ENCODE measurements around the gene CELA2A. TPM values are rescaled to one million over a fixed set of nuclear protein-coding genes. Genes with fewer than 3 reads are reported as not detected.

Gene CELA2A
- total RNA-seq, 4 donors from 2014 or later: 0.42 to 9.3 (median 1.5) TPM

GRCh38 chr1:15452216-15452615, 4.3 kb upstream of the CELA2A start:
- 67% methylated on average over 1 of the region's 1 CpG; no CpG with 5 or more reads in 1 of the 2 donors for WGBS, 2 donors
- no peak overlapping the region for H3K4me3 ChIP-seq
- TF ChIP-seq CTCF (IDR thresholded peaks at IDR 0.05) (no peak), POLR2A (IDR thresholded peaks at IDR 0.05) (no peak), EP300 (IDR thresholded peaks at IDR 0.05) (no peak)

GRCh38 chr1:15452866-15453571, 3.5 kb upstream of the CELA2A start:
- no peak for TF ChIP-seq POLR2A (IDR thresholded peaks at IDR 0.05)
- no peak for TF ChIP-seq EP300 (IDR thresholded peaks at IDR 0.05)
- no peak for TF ChIP-seq CTCF (IDR thresholded peaks at IDR 0.05)
- DNase-seq (ENCODE audit: low spot score in 2 of 2): no peak
- Histone ChIP-seq H3K4me3 (no peak overlapping the region), H3K27ac (no peak overlapping the region), H3K9me3 (peaks cover 0 to 4% (median 0%) of the 10 kb centered on the region in 4 donors), H3K4me1 (no peaks in the 10 kb centered on the region), H3K27me3 (no peaks in the 10 kb centered on the region), H3K36me3 (no peaks in the 10 kb centered on the region)
- WGBS, 2 donors: 81 to 85% methylated on average over 10 of the region's 10 CpGs

More at GRCh38 chr1:15452216-15452615, 4.3 kb upstream of the CELA2A start:
- no peak for DNase-seq (ENCODE audit: low spot score in 2 of 2)
- no peaks in the 10 kb centered on the region for H3K36me3 ChIP-seq
- H3K27me3 ChIP-seq: peaks cover 0 to 5% of the 10 kb centered on the region in 2 donors
- no peak overlapping the region for H3K27ac ChIP-seq
- peaks cover 0 to 4% (median 0%) of the 10 kb centered on the region in 4 donors for H3K9me3 ChIP-seq
- no peaks in the 10 kb centered on the region for H3K4me1 ChIP-seq

- H3K9me3 ChIP-seq: peaks cover 0 to 4% (median 0%) of the 10 kb centered on the region in 4 donors
- 70 to 84% methylated on average over 11 of the region's 11 CpGs for WGBS, 2 donors
- DNase-seq (ENCODE audit: low spot score in 2 of 2): no peak
- H3K4me3 ChIP-seq: no peak overlapping the region
- no peaks in the 10 kb centered on the region for H3K36me3 ChIP-seq
- H3K27ac ChIP-seq: no peak overlapping the region
- no peaks in the 10 kb centered on the region for H3K27me3 ChIP-seq
- no peak for TF ChIP-seq POLR2A (IDR thresholded peaks at IDR 0.05)
- no peak for TF ChIP-seq EP300 (IDR thresholded peaks at IDR 0.05)
- no peak for TF ChIP-seq CTCF (IDR thresholded peaks at IDR 0.05)
- no peaks in the 10 kb centered on the region for H3K4me1 ChIP-seq
Measured at GRCh38 chr1:15453734-15454133, 2.8 kb upstream of the CELA2A start.

GRCh38 chr1:15454256-15454655, 2.3 kb upstream of the CELA2A start:
- WGBS, 2 donors: 67 to 69% methylated on average over 3 of the region's 3 CpGs
- no peak overlapping the region for H3K27ac ChIP-seq

More at GRCh38 chr1:15454256-15454655, 2.3 kb upstream of the CELA2A start:
- Histone ChIP-seq H3K27me3 (no peaks in the 10 kb centered on the region), H3K4me1 (no peaks in the 10 kb centered on the region), H3K9me3 (peaks cover 0 to 4% (median 0%) of the 10 kb centered on the region in 4 donors), H3K36me3 (no peaks in the 10 kb centered on the region), H3K4me3 (no peak overlapping the region)
- no peak for TF ChIP-seq CTCF (IDR thresholded peaks at IDR 0.05)
- no peak for TF ChIP-seq POLR2A (IDR thresholded peaks at IDR 0.05)
- TF ChIP-seq EP300 (IDR thresholded peaks at IDR 0.05): no peak
- no peak for DNase-seq (ENCODE audit: low spot score in 2 of 2)

Measured in tibial nerve (tissue), 4 donors.